ENCODE results near the gene ALDH1A2.

The ALDH1A2 gene

DNA sequence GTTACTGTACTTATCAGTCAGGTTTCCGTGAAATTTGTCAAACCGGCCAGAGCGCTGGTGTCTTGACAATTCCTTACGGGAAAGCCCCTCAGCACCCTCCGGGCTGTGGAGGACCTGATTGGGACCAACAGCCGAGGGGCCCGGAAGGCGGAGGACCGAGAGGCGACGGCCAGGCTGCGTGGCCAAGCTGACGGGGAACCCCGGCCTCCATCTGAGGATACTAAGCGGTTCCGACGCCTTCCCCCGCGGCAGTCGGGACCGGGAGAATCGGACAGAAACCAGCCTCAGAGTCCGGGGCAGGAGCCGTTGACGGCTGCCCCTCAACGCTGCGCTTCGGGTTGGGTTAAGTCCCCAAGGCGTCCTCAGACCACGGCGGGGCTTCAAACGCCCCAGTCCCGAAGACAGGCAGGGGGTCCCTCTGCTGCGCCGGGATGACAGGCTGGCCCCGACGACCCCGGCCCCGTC lies 499 bp downstream of the ALDH1A2 start:
- H3F3A ChIP-seq (ENCODE audit: control insufficient read depth, insufficient read depth): no peaks in the 10 kb centered on the region
- TF ChIP-seq EZH2phosphoT487 (IDR thresholded peaks at IDR 0.05; ENCODE audit: borderline replicate concordance, low read length): no peak
- TF ChIP-seq, protein P1, sequence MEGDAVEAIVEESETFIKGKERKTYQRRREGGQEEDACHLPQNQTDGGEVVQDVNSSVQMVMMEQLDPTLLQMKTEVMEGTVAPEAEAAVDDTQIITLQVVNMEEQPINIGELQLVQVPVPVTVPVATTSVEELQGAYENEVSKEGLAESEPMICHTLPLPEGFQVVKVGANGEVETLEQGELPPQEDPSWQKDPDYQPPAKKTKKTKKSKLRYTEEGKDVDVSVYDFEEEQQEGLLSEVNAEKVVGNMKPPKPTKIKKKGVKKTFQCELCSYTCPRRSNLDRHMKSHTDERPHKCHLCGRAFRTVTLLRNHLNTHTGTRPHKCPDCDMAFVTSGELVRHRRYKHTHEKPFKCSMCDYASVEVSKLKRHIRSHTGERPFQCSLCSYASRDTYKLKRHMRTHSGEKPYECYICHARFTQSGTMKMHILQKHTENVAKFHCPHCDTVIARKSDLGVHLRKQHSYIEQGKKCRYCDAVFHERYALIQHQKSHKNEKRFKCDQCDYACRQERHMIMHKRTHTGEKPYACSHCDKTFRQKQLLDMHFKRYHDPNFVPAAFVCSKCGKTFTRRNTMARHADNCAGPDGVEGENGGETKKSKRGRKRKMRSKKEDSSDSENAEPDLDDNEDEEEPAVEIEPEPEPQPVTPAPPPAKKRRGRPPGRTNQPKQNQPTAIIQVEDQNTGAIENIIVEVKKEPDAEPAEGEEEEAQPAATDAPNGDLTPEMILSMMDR (IDR thresholded peaks at IDR 0.05; ENCODE audit: low read depth, low read length, poor library complexity, severe bottlenecking): no peak
- H3K9me2 ChIP-seq (replicated peaks; ENCODE audit: control insufficient read depth, low read length): no peaks in the 10 kb centered on the region
- H3K36me3 ChIP-seq (ENCODE audit: control insufficient read depth, low read length): no peaks in the 10 kb centered on the region
- H4K20me1 ChIP-seq (ENCODE audit: control insufficient read depth, insufficient read depth, low read depth, low read length): no peaks in the 10 kb centered on the region
- H3K27me3 ChIP-seq (ENCODE audit: control insufficient read depth, low read length): peaks cover 3% of the 10 kb centered on the region; the same call in 1 of the 2 replicates
- H3K27ac ChIP-seq (ENCODE audit: low read depth, low read length): no peak overlapping the region
- no peaks in the 10 kb centered on the region for H3K4me1 ChIP-seq (ENCODE audit: control insufficient read depth, low read length)
- no peak overlapping the region for H3K4me2 ChIP-seq (ENCODE audit: low read length)
- no peaks in the 10 kb centered on the region for H3K9me3 ChIP-seq (ENCODE audit: control insufficient read depth, insufficient read depth, low read length)
- no peaks in the 10 kb centered on the region for H3K79me2 ChIP-seq (ENCODE audit: control insufficient read depth, low read length)
- no peak overlapping the region for H3K4me3 ChIP-seq (ENCODE audit: low read length)

GRCh38 chr15:58064082-58064979 lies 1.2 kb downstream of the ALDH1A2 start:
- no peak overlapping the region for H3K4me3 ChIP-seq (ENCODE audit: low read length)

DNA sequence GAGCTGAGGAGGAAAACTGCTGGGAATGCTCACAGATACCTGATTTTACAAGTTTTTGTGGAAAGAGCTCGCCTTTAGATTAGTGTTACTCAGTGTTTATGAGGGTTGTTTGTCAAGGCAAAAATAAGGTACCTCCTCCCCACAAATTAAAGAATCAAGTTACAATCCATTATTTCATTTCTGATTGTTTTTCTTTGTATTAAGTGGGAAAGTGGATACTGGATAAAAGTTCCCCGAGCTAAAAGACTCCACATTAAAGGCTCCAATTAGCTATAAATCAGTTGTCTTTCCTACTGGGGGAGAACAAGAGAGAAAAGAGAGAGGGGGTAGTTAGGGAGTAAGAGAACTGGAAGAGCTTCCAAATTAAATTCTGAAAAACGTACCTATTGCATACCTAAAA lies 1.9 kb downstream of the ALDH1A2 start:
- no peak overlapping the region for H3K4me2 ChIP-seq (ENCODE audit: low read length)
- no peaks in the 10 kb centered on the region for H3F3A ChIP-seq (ENCODE audit: control insufficient read depth, insufficient read depth)
- H3K9me3 ChIP-seq (ENCODE audit: control insufficient read depth, insufficient read depth, low read length): no peaks in the 10 kb centered on the region
- TF ChIP-seq EZH2phosphoT487 (IDR thresholded peaks at IDR 0.05; ENCODE audit: borderline replicate concordance, low read length): no peak
- TF ChIP-seq, protein P1 (IDR thresholded peaks at IDR 0.05; ENCODE audit: low read depth, low read length, poor library complexity, severe bottlenecking): no peak
- H3K27me3 ChIP-seq (ENCODE audit: control insufficient read depth, low read length): peaks cover 3% of the 10 kb centered on the region; the same call in 1 of the 2 replicates
- no peaks in the 10 kb centered on the region for H3K79me2 ChIP-seq (ENCODE audit: control insufficient read depth, low read length)
- H3K4me1 ChIP-seq (ENCODE audit: control insufficient read depth, low read length): peaks cover 3% of the 10 kb centered on the region; the same call in 1 of the 2 replicates
- H3K4me3 ChIP-seq (ENCODE audit: low read length): no peak overlapping the region
- no peaks in the 10 kb centered on the region for H3K9me2 ChIP-seq (replicated peaks; ENCODE audit: control insufficient read depth, low read length)
- H3K36me3 ChIP-seq (ENCODE audit: control insufficient read depth, low read length): no peaks in the 10 kb centered on the region
- H3K27ac ChIP-seq (ENCODE audit: low read depth, low read length): no peak overlapping the region
- no peaks in the 10 kb centered on the region for H4K20me1 ChIP-seq (ENCODE audit: control insufficient read depth, insufficient read depth, low read depth, low read length)

More at GRCh38 chr15:58064082-58064979, 1.2 kb downstream of the ALDH1A2 start:
- Histone ChIP-seq H3F3A (ENCODE audit: control insufficient read depth, insufficient read depth) (no peaks in the 10 kb centered on the region), H3K9me2 (replicated peaks; ENCODE audit: control insufficient read depth, low read length) (no peaks in the 10 kb centered on the region), H3K27ac (ENCODE audit: low read depth, low read length) (no peak overlapping the region), H3K36me3 (ENCODE audit: control insufficient read depth, low read length) (no peaks in the 10 kb centered on the region), H3K9me3 (ENCODE audit: control insufficient read depth, insufficient read depth, low read length) (no peaks in the 10 kb centered on the region), H3K4me2 (ENCODE audit: low read length) (no peak overlapping the region), H4K20me1 (ENCODE audit: control insufficient read depth, insufficient read depth, low read depth, low read length) (no peaks in the 10 kb centered on the region), H3K27me3 (ENCODE audit: control insufficient read depth, low read length) (peaks cover 3% of the 10 kb centered on the region; the same call in 1 of the 2 replicates), H3K79me2 (ENCODE audit: control insufficient read depth, low read length) (no peaks in the 10 kb centered on the region), H3K4me1 (ENCODE audit: control insufficient read depth, low read length) (no peaks in the 10 kb centered on the region)
- TF ChIP-seq, protein P1 (IDR thresholded peaks at IDR 0.05; ENCODE audit: low read depth, low read length, poor library complexity, severe bottlenecking): no peak
- TF ChIP-seq EZH2phosphoT487 (IDR thresholded peaks at IDR 0.05; ENCODE audit: borderline replicate concordance, low read length): no peak
